CD4-positive, alpha-beta T cell treated with Interleukin-15 for 4 hours (primary cell): Measurements from ENCODE around the gene MEGF11.

Experiments
- DNase-seq: peaks from one replicate; pipeline ENCODE4 v3.0.0-alpha.2; 2020; ENCODE audit warnings: low spot score

MEGF11 gene

DNA sequence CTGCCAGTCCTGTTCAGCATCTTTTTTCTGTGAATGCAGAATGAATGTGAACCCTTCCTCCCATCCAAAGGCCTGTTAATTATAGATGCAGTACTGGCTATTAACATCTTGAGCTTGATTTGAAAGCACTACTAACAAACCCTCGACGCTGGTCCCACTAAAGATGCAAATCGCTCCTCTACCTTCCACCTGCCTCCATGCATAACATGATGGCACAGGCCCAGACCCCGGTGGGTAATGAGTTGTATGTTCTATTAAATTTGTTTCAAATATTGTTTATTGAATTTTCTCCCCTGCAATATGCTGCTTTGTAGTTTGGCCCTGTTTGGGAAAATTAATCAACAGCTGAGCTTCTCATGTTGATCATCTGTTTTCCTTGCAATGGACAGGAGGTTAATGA, 314.9 kb downstream of the MEGF11 start:
- no peak for DNase-seq

DNA sequence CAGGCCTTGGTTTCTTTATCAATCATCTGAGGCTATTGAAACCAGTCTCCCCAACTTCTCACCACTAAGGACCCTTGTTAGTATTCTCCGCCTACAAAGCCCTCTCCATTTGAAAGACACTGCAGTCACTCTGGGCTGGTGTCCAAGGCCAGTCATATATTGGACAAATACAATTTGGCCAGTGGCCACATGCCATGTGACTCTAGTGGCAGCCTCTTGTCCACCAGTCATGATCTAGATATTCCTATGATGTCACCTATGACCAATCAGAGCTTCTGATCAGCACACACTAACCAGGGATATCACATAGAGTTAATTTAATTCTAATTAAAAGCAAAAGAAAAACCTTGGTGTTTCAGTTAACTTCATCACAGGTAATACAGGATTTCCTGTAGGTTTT, 316.1 kb downstream of the MEGF11 start:
- no peak for DNase-seq

DNA sequence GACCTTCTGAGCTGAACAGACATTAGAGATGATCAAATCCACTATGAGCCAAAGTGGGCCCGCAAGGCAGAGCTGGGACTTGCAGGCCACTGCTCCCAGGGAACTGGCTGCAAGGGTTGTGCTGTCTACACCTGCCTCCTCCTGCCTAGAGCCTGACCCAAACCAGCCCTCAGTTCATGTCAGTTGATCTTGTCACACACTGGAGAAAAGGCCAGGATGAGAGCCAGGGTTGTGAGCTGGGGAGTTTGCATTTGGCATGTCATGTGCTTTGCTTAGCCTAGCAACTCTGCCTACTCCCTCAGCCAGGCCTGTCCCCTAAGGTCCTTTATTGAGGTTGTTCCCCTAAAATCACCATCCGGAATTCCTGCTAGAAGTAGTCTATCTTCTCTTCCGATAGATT, 316.5 kb downstream of the MEGF11 start:
- DNase-seq: no peak

DNA sequence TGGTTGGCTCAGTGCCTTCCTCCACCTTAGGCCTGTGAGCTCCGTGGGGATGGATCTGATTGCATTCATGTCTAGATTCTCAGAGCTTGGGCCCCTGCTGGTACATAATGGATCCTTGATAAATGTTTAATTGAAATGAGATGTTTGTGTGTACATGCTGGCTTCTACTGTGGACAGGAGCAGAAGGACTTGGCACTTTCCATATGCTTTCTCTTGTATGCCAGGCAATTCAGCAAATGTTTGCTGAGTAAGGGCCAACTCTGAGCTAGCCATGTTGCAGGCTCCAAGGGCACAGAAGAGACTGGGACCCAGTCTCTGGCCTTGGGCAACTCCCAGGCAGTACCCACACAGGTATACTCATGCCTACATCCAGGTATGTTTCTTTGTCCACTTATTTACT, 317.3 kb downstream of the MEGF11 start:
- DNase-seq: no peak

DNA sequence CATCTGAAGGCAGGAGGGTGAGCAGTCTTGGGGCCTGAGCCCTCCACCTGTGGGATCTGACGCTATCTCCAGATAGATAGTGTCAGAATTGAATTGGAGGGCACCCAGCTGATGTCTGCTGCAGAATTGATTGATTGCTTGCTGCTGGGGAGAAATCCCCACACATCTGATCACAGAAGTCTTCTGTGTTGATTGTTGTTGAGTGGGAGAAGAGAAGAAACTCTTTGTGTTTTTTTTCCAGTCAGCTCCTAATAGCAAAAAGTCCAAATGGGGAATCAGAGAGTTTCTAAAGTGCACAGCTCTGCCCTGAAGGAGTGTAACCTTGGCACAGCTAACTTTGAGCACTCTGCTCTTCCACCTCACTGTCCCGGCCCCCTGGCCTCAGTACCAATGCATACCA, 318.2 kb downstream of the MEGF11 start:
- no peak for DNase-seq

DNA sequence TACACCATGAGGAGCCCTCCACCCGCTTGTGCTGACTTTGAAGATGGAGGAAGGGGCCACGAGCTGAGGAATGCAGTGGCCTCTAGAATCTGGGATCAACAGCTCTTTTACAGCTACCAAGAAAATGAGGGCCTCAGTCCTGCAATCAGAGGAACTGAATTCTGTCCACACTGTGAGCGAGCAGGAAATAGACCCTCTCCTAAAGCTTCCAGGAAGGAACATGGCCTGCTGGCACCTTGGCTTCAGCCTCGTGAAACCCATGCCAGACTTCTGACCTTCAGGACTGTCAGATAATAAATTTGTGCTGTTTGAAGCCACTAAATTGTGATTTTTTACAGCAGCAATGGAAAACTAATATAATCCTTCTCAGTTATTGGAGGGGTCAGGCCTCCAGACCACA, 322.3 kb downstream of the MEGF11 start:
- no peak for DNase-seq

DNA sequence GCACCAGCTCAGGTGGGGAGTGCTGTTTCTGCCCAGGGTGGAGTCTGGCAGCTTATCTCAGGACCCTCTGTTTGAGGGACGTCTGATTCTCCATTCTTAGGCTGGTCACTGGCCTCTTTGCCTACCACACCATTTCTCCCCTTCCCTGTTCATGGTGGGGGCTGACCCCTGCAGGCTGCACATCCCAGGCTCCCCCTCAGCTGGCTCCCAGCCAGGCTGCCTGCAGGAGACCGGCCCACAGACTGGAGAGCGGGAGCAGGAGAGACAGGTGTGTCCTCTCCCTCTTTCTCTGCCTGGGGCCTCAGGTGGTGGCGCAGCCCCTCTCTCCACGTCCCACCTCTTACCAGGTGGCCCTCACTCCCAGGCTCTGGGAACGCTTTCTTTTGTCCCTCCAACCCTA, 323.4 kb downstream of the MEGF11 start:
- DNase-seq: no peak

DNA sequence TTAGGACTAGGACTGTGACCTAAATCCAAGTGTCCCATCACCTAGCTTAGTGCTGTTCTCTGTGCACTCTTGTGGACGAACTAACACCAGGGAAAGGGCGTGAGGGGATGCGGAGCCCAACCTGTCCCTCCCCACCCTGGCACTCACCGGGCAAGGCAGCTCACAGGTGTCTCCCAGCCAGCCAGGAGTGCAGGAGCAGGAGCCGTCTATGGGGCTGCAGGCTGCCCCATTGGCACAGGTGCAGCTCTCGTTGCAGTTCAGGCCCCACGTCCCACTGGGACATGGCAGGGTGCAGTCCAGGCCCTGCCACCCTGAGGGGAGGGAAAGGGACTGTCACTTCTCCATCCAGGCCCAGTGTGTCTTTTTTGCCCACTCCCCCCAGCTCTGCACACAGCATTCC, 324.0 kb downstream of the MEGF11 start:
- no peak for DNase-seq

DNA sequence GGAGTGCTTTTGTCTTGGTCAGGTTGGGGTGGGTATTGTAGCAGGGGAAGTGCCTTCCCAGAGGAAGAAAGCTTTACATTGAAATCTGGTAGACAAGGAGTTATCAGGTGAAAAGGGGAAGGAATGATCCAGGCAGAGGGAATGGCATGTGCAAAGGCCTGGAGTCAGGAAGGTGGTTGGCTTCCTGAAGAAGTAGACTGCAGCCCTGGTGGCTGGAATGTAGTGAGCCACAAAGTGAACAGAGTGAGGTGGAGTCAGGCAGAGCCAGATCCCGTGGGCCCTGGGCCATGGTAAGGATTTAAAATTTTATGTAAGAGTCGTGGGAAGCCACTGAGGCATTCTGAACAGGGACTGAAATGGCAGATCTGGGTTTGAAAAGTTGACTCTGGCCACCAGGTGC, 326.0 kb downstream of the MEGF11 start:
- no peak for DNase-seq

DNA sequence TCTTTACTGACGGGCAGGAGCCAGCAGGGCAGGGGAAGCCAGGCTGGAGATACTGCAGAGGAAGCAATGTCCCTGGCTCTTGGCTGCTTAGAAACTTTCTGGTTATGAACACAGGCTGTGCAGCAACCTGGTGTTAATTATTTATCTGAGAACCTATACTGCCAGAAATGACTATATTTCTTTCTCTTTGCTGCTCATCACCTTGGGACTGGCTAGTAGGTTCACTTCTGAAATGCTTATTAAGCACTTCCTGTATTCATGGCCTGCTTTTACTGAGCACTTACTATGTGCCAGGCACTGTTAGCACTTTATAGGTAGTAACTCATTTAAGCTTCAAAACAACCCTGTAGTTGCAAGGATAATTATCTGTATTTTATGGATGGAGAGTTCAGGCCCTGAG, 326.7 kb downstream of the MEGF11 start:
- DNase-seq: no peak

DNA sequence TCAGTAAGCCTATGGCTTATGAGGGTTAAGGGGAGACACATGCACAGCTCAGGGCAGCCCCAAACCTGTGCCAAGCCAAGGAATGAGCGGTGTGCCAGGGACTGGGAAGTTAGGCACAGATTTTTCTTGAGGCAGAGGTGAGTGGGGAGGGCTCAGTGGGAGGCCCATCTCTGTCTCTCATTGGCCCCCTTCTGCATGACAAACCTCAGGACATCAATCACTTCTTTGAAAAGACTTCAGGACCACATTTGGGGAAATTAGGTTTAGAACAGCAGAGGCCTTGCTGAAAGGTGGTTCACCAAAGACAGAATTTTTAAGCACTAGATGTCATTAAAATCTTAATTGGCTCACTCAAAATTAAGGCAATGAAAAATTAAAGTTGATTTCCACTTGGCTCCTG, 327.1 kb downstream of the MEGF11 start:
- no peak for DNase-seq

DNA sequence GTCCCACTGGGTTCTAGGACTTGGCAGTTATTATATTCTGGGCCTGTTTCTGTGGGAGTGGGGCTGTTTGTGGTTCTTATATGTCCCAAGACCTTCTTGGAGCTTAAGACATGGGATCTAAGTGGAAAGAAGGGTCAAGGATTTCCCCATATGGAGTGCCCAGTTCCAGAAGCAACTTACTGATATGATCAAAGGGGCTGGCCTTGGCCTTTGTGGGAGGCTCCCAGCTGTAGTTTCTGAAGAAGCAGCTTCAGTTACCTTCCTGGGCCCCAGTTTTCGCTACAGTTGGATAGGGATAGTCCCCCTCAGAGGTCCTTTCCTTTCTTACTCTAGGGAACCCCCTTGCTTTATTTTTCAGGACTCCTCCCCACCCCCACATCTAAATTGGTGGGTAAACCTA, 328.2 kb downstream of the MEGF11 start:
- DNase-seq: no peak

DNA sequence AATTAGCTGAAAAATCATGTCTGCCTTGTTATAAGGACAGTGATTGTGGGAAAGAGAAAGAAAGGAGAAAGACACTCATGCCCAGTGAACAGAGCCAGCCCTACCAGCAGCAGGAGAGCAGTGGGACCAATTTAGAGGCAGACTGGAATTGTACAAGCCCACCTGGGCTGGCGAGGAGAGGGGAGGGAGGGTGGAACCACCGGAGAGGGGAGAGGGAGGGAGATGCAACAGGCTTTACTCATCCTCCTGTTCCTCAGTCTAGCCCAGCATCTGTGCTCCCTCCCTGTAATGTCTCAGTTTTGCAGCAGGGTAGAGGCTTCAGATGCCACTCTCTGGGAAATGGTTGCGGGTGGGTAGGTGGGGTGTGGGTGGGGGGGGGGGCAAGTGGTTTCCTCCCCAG, 329.5 kb downstream of the MEGF11 start:
- no peak for DNase-seq

DNA sequence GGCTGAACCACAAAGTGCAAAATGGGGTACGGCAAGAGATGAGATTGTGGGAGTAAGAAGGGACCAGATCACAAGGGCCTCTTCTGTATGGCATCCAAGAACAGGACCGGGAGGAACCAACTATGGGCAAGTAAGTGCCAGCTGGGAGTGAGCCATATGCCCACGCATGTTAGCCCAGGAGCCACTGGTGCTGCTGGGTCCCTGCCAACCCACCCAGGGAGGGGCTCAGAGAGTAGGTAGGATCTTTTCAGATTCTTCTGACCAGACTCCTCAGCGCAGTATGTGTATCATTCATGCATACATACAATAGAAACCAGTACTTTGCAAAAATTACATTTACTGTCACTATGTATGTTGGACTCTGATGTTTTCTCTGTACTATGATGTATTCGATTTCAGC, 330.3 kb downstream of the MEGF11 start:
- no peak for DNase-seq

DNA sequence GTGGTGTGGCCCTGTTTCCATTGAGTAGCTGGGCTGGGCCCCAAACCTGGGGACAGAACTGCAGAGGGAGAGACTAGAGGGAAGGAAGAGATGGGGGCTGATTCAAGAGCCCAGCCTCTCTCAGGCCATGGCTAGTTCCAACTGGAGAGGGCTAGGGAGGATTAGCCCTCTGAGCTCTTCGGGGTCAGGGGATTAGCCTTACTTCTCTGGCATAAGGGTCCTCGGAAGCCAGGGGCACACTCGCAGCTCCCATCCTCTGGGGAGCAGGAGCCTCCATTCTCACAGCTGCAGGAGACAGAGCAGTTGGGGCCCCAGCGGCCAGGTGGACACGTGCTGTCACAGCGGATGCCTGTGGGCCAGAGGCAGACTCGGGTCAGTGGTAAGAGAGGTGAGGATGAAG, 330.9 kb downstream of the MEGF11 start:
- no peak for DNase-seq

DNA sequence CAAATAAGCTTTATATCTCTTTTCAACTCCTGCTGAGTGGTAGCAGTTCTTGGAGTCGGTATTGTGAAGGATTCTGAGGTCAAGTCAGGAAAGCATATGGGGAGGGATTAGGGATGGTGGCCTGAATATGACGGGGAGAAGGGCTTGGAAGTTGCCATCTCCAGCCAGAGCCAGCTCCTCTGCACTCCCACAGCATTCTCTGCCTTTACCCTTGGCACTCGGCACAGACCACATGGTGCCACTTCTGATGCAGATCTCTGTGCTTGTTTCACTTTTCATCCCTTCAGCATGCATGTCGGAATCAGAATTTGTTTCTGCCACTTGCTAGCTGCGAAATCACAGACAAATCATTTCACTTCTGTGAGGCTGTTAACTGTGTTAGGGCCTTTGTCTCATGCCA, 331.8 kb downstream of the MEGF11 start:
- no peak for DNase-seq

DNA sequence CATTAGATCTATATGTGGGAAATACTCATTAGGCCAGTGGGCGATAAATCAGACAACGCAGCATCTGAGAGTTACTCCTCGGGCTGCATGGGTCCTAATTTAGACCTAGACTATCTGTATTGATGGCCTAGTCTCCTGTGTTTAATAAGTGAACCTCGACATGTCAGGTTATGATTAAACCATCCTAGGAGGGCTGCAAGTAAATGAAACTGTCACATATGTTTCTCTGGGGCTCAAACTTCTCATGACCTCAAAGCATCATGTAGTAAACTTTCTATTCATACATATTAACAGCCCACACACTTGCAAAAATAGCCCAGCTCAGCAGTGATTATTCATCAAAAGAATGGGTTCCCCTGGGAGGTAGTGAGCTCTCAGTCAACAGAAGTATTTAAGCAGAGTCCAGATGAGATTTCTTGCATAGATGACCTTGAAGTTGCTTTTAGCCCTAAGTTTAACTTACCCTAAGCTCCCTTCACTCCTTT, 332.7 kb downstream of the MEGF11 start:
- DNase-seq: no peak

DNA sequence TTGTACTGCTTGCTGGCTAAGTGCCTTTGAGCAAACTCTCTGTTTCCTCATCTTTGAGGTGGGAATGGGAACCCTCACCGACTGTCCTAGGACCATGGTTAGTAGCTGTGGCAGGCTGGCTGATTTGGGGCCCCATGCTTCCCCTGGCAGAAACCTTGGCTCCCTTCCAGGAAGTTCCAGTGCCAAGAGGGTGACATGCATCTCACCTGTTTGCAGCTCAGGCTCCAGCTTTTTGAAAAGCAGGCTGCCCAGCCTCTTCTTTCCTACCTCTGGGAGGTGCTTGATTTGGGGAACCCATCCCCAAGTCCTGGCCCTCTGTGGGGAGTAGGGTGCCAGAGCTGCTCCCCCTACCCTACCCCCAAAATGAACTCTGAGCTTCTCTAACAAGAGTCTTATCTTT, 333.4 kb downstream of the MEGF11 start:
- no peak for DNase-seq

DNA sequence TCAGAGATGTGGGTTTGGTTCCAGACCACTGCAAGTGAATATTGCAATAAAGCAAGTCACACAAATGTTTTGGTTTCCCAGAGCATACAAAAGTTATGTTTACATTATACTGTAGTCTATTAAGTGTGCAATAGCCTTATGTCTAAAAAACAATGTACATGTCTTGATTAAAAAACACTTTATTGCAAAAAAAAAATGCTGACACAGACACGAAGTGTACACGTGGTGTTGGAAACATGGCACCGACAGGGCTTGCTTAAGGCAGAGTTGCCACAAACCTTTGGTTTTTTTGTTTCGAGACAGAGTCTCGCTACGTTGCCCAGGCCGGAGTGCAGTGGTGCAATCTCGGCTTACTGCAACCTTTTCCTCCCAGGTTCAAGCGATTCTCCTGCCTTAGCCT, 334.2 kb downstream of the MEGF11 start:
- DNase-seq: no peak

DNA sequence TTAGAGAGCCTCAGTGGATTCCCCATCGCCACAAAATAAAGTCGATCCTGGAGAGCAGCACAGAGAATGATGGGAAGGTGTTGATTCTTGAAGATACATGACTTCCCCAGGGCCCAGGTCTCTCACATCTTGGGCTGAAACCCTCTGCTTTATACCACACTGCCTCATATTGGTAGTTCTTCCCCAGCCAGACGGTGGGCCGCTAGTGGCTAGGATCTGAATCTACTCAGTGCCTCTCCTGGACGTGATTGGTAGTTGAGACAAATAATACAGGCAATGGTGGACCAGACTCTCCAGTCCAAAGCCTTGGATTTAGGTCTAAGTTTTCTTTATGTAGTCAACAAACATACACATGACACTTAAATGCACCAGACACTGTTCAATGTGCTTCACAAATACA, 334.6 kb downstream of the MEGF11 start:
- DNase-seq: no peak

DNA sequence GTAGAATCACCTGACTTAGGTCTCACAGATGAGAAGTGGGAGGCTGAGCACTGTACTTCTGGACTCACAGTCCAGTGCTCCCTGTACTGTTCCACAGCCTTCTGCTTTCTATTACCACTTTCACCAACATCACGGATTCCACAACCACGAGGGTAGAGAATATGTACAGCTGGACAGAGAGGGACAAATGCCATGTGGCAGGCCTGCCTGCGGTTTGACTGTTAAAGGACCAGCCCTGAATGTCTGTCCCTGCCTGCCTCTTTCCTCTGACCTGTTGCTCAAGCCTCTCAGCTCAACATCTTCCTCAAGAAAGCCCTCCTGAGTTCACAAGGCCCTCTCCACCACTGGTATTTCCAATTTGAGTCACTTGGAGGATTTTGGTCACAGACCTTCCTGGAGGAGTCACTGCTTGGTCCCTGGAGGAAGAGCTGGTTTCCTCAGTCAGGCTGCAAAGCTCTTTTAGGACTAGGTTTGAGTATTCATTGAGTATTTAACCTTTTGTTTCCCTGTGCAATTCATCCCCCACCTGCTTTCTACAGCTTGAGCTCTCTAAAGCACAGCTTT, 335.1 kb downstream of the MEGF11 start:
- no peak for DNase-seq

DNA sequence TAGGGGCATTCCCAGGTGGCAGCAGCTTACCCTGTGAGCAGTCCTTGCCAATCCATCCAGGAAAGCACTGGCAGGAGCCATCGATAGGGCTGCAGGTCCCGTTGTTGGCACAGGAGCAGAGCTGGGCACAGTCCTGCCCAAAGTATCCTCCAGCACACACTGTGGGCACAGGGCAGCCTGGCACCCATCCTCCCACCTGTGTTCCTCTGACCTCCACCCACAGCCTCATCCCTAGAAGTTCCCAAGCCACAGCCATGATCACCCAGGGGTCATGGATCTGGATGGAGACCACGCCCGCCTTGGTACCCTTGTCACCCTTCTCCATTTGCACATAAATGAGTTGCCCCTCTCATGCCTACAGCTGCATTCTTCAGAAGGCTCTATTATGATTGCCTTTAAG, 335.6 kb downstream of the MEGF11 start:
- DNase-seq: no peak

DNA sequence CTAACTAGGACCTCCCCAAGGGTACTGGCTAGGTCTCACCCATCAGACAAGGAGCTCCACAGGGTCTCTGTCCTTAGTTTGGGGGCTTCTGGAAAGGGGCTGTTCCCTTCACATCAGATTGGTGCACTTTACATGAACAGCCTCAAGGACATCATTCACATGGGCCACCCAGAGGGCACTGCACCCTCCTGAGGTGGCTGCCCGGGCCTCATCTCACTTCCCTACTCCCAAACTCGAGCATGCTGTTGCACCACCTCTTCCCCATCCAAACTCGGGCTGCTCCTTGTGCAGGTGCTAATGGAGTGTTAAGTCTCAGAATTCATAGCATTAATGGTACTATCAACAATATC, 336.2 kb downstream of the MEGF11 start:
- DNase-seq: no peak

DNA sequence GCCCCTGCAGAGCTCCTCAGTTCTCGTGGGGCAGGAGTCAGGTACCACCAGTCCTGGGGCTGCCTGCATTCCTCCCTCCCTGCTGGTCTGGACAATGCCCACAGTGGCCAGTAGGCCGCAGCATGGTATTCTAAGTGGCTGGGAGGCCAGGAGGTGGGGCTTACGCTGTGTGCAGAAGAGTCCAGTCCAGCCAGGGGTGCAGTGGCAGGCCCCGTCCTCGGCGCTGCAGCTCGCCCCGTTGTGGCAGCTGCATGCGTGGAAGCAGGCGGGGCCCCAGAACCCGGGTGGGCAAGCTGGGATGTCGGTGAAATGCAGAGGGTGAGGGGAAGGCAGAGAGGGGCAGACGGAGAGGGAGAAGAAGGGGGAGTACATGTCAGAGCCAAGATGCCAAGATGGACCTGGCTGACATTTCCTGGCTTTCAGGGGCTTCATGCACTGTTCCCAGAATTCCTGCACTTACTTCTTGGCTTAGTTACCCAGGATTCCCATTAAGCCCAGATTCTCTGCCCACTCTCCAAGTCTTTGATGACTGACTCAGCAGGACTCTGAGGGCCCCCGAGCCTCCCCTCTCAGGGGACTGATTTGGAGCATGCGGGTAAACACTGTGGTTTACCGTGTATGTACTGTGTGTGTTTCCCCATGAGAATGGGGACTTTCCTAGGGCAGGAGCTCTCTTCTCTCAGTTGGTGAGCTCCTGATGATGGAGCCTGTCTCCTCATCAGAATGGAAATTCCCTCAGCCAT, 336.7 kb downstream of the MEGF11 start:
- DNase-seq: peak; percentile 16
